ENCODE measurements around the gene TMEM132D.

DNA sequence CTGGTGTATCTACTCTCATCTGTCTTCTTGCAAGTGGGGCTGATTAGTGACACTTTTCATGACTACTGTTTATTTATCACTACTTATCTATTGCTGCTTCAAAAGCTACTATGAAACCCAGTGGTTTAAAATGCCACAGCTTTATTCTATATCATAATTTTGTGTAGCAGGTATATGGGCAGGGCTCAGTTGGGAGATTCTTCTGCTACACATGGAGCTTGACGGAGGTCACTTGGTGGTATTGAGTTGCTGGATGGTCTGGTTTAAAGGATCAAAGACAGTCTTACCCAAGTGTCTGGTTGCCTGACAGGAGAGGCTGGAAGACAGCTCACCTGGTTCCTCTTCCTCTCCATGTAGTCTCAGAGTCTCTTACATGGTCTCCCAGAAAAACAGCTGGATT is 222.7 kb downstream of the TMEM132D start:
- TF ChIP-seq ZNF433 (tag by site-specific recombination; IDR thresholded peaks at IDR 0.05; ENCODE audit: low read depth): no peak
- TF ChIP-seq, protein P1, sequence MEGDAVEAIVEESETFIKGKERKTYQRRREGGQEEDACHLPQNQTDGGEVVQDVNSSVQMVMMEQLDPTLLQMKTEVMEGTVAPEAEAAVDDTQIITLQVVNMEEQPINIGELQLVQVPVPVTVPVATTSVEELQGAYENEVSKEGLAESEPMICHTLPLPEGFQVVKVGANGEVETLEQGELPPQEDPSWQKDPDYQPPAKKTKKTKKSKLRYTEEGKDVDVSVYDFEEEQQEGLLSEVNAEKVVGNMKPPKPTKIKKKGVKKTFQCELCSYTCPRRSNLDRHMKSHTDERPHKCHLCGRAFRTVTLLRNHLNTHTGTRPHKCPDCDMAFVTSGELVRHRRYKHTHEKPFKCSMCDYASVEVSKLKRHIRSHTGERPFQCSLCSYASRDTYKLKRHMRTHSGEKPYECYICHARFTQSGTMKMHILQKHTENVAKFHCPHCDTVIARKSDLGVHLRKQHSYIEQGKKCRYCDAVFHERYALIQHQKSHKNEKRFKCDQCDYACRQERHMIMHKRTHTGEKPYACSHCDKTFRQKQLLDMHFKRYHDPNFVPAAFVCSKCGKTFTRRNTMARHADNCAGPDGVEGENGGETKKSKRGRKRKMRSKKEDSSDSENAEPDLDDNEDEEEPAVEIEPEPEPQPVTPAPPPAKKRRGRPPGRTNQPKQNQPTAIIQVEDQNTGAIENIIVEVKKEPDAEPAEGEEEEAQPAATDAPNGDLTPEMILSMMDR (tag by site-specific recombination; IDR thresholded peaks at IDR 0.05): no peak
- TF ChIP-seq, protein P2, sequence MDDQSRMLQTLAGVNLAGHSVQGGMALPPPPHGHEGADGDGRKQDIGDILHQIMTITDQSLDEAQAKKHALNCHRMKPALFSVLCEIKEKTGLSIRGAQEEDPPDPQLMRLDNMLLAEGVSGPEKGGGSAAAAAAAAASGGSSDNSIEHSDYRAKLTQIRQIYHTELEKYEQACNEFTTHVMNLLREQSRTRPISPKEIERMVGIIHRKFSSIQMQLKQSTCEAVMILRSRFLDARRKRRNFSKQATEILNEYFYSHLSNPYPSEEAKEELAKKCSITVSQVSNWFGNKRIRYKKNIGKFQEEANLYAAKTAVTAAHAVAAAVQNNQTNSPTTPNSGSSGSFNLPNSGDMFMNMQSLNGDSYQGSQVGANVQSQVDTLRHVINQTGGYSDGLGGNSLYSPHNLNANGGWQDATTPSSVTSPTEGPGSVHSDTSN (CRISPR knock-in tag; IDR thresholded peaks at IDR 0.05): no peak
- no peak for TF ChIP-seq ZNF274 (IDR thresholded peaks at IDR 0.05; ENCODE audit: low read length)
- no peak for TF ChIP-seq ZNF274 (tag by site-specific recombination; IDR thresholded peaks at IDR 0.05; ENCODE audit: borderline replicate concordance)
- TF ChIP-seq RBAK (tag by site-specific recombination; IDR thresholded peaks at IDR 0.05): no peak
- TF ChIP-seq, protein P3, sequence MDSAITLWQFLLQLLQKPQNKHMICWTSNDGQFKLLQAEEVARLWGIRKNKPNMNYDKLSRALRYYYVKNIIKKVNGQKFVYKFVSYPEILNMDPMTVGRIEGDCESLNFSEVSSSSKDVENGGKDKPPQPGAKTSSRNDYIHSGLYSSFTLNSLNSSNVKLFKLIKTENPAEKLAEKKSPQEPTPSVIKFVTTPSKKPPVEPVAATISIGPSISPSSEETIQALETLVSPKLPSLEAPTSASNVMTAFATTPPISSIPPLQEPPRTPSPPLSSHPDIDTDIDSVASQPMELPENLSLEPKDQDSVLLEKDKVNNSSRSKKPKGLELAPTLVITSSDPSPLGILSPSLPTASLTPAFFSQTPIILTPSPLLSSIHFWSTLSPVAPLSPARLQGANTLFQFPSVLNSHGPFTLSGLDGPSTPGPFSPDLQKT (IDR thresholded peaks at IDR 0.05; ENCODE audit: borderline replicate concordance, low read depth, low read length): no peak
- TF ChIP-seq, protein P4, sequence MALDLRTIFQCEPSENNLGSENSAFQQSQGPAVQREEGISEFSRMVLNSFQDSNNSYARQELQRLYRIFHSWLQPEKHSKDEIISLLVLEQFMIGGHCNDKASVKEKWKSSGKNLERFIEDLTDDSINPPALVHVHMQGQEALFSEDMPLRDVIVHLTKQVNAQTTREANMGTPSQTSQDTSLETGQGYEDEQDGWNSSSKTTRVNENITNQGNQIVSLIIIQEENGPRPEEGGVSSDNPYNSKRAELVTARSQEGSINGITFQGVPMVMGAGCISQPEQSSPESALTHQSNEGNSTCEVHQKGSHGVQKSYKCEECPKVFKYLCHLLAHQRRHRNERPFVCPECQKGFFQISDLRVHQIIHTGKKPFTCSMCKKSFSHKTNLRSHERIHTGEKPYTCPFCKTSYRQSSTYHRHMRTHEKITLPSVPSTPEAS (tag by site-specific recombination; IDR thresholded peaks at IDR 0.05): no peak
- TF ChIP-seq ZNF37A (tag by site-specific recombination; IDR thresholded peaks at IDR 0.05): no peak
- TF ChIP-seq, protein P5, sequence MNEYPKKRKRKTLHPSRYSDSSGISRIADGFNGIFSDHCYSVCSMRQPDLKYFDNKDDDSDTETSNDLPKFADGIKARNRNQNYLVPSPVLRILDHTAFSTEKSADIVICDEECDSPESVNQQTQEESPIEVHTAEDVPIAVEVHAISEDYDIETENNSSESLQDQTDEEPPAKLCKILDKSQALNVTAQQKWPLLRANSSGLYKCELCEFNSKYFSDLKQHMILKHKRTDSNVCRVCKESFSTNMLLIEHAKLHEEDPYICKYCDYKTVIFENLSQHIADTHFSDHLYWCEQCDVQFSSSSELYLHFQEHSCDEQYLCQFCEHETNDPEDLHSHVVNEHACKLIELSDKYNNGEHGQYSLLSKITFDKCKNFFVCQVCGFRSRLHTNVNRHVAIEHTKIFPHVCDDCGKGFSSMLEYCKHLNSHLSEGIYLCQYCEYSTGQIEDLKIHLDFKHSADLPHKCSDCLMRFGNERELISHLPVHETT (tag by site-specific recombination; IDR thresholded peaks at IDR 0.05): no peak
- TF ChIP-seq, protein P6, sequence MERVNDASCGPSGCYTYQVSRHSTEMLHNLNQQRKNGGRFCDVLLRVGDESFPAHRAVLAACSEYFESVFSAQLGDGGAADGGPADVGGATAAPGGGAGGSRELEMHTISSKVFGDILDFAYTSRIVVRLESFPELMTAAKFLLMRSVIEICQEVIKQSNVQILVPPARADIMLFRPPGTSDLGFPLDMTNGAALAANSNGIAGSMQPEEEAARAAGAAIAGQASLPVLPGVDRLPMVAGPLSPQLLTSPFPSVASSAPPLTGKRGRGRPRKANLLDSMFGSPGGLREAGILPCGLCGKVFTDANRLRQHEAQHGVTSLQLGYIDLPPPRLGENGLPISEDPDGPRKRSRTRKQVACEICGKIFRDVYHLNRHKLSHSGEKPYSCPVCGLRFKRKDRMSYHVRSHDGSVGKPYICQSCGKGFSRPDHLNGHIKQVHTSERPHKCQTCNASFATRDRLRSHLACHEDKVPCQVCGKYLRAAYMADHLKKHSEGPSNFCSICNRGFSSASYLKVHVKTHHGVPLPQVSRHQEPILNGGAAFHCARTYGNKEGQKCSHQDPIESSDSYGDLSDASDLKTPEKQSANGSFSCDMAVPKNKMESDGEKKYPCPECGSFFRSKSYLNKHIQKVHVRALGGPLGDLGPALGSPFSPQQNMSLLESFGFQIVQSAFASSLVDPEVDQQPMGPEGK (tag by site-specific recombination; IDR thresholded peaks at IDR 0.05): no peak
- TF ChIP-seq, protein P7, sequence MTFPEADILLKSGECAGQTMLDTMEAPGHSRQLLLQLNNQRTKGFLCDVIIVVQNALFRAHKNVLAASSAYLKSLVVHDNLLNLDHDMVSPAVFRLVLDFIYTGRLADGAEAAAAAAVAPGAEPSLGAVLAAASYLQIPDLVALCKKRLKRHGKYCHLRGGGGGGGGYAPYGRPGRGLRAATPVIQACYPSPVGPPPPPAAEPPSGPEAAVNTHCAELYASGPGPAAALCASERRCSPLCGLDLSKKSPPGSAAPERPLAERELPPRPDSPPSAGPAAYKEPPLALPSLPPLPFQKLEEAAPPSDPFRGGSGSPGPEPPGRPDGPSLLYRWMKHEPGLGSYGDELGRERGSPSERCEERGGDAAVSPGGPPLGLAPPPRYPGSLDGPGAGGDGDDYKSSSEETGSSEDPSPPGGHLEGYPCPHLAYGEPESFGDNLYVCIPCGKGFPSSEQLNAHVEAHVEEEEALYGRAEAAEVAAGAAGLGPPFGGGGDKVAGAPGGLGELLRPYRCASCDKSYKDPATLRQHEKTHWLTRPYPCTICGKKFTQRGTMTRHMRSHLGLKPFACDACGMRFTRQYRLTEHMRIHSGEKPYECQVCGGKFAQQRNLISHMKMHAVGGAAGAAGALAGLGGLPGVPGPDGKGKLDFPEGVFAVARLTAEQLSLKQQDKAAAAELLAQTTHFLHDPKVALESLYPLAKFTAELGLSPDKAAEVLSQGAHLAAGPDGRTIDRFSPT (tag by site-specific recombination; IDR thresholded peaks at IDR 0.05): no peak
- TF ChIP-seq ZBTB1 (tag by site-specific recombination; IDR thresholded peaks at IDR 0.05): no peak

Measured in HEK293 (cell line).